OCI-LY7 (cell line): ENCODE data around the gene ADAMTS17. TPM values are rescaled to one million over a fixed set of nuclear protein-coding genes. Genes with fewer than 3 reads are reported as not detected.

Experiments used
- BruUV-seq: library from RNA; stranded (reverse); fragments of 400-500 nt; replicated peaks from 2 replicates; lab custom pipeline; 2021; lab: Mats Ljungman, UMichigan
- CTCF ChIA-PET: fragments of 300-600 bp; sonication (Branson Sonifier 250); formaldehyde crosslinking; loops from one replicate; lab custom pipeline; 2022; ENCODE audit warnings: antibody characterized with exemption; ENCODE audit not compliant: unreplicated experiment; lab: Charles Lee
- POLR2A ChIA-PET: fragments of 300-600 bp; sonication (Branson Sonifier 250); formaldehyde crosslinking; loops from one replicate; lab custom pipeline; 2022; ENCODE audit warnings: antibody characterized with exemption; lab: Charles Lee
- DNase-seq: peaks from one replicate; pipeline ENCODE4 v3.0.0-alpha.2; 2015; ENCODE audit warnings: low spot score
- H2AFZ ChIP-seq: fragments of 200-600 bp; sonication (generic), shearing (Covaris generic); 2 replicates; pipeline ENCODE4 v1.6.1; 2014; ENCODE audit warnings: mild to moderate bottlenecking, antibody characterized with exemption, low read length, moderate library complexity
- H3K27ac ChIP-seq: fragments of 200-600 bp; sonication (generic); 2 replicates; pipeline ENCODE4 v1.5.1; 2014; ENCODE audit warnings: mixed run types, low read depth, mild to moderate bottlenecking, moderate library complexity, low read length, inconsistent platforms; ENCODE audit not compliant: poor library complexity, severe bottlenecking
- H3K36me3 ChIP-seq: fragments of 200-600 bp; sonication (generic); 2 replicates; pipeline ENCODE4 v1.6.1; 2014; ENCODE audit warnings: mild to moderate bottlenecking, antibody characterized with exemption, low read length, moderate library complexity, mixed read lengths; ENCODE audit not compliant: insufficient read depth
- H3K4me1 ChIP-seq: fragments of 200-600 bp; sonication (generic); 2 replicates; pipeline ENCODE4 v1.5.1; 2014; ENCODE audit warnings: mild to moderate bottlenecking, low read length; ENCODE audit not compliant: insufficient read depth, poor library complexity, severe bottlenecking
- H3K4me2 ChIP-seq: fragments of 200-600 bp; sonication (generic); 2 replicates; pipeline ENCODE4 v1.6.1; 2014; ENCODE audit warnings: mild to moderate bottlenecking, low read length
- H3K4me3 ChIP-seq: fragments of 200-600 bp; sonication (generic); 2 replicates; pipeline ENCODE4 v1.5.1; 2014; ENCODE audit warnings: mild to moderate bottlenecking, low read depth, low read length; ENCODE audit not compliant: poor library complexity, severe bottlenecking
- H3K79me2 ChIP-seq: fragments of 200-600 bp; sonication (generic); 2 replicates; pipeline ENCODE4 v1.6.1; 2016; ENCODE audit warnings: low read depth, mild to moderate bottlenecking, low read length, moderate library complexity, mixed read lengths; ENCODE audit not compliant: insufficient read depth
- H3K9me2 ChIP-seq: fragments of 200-600 bp; sonication (generic); 2 replicates; pipeline ENCODE4 v1.6.1; 2016; ENCODE audit warnings: mild to moderate bottlenecking, low read length, mixed read lengths; ENCODE audit not compliant: insufficient read depth
- H3K9me3 ChIP-seq: fragments of 200-600 bp; sonication (generic); 2 replicates; pipeline ENCODE4 v1.6.1; 2014; ENCODE audit warnings: mild to moderate bottlenecking, mixed run types, low read length, mixed read lengths
- H4K20me1 ChIP-seq: fragments of 200-600 bp; sonication (generic); 2 replicates; pipeline ENCODE4 v1.6.1; 2014; ENCODE audit warnings: mild to moderate bottlenecking, antibody characterized with exemption, low read length, moderate library complexity, mixed read lengths; ENCODE audit not compliant: insufficient read depth
- EZH2phosphoT487 ChIP-seq: fragments of 200-600 bp; sonication (generic); IDR thresholded peaks from 2 replicates; pipeline ENCODE4 v1.6.1; 2018; ENCODE audit warnings: low read depth, borderline replicate concordance, mild to moderate bottlenecking, mixed run types, antibody characterized with exemption, low read length, moderate library complexity, mixed read lengths
- intact Hi-C: fragments of 100-400 bp; cut with micrococcal nuclease; formaldehyde crosslinking; loops from one replicate; pipeline ENCODE4 v1.10.0; 2022; ENCODE audit not compliant: unreplicated experiment
- total RNA-seq, 2 experiments: library from RNA; depleted of rRNA in 1 of 2; stranded (reverse); fragments of >200 nt in 1 of 2; shearing (Covaris generic) in 1 of 2; gene quantifications; 2 replicates each; pipeline ENCODE4 v1.2.3, GENCODE V29; 2014 to 2022
- TF ChIP-seq, protein P1 (sequence below): fragments of 200-600 bp; sonication (generic); conservative IDR thresholded peaks from 2 replicates; pipeline ENCODE4 v1.5.1; 2014; ENCODE audit warnings: mild to moderate bottlenecking, antibody characterized with exemption, low read length, moderate library complexity, mixed read lengths

ADAMTS17 gene
- total RNA-seq, 2 experiments from 2014 or later = not detected

GRCh38 chr15:100264994-100265640, 76.7 kb downstream of the ADAMTS17 start:
- Histone ChIP-seq H3K4me3 (no peak overlapping the region), H3K4me1 (no peaks in the 10 kb centered on the region), H3K9me3 (no peaks in the 10 kb centered on the region), H3K79me2 (no peaks in the 10 kb centered on the region), H2AFZ (no peak overlapping the region), H4K20me1 (no peaks in the 10 kb centered on the region), H3K4me2 (no peak overlapping the region), H3K36me3 (no peaks in the 10 kb centered on the region), H3K27ac (no peak overlapping the region), H3K9me2 (no peaks in the 10 kb centered on the region)
- POLR2A ChIA-PET = no interaction called here
- TF ChIP-seq, protein P1, sequence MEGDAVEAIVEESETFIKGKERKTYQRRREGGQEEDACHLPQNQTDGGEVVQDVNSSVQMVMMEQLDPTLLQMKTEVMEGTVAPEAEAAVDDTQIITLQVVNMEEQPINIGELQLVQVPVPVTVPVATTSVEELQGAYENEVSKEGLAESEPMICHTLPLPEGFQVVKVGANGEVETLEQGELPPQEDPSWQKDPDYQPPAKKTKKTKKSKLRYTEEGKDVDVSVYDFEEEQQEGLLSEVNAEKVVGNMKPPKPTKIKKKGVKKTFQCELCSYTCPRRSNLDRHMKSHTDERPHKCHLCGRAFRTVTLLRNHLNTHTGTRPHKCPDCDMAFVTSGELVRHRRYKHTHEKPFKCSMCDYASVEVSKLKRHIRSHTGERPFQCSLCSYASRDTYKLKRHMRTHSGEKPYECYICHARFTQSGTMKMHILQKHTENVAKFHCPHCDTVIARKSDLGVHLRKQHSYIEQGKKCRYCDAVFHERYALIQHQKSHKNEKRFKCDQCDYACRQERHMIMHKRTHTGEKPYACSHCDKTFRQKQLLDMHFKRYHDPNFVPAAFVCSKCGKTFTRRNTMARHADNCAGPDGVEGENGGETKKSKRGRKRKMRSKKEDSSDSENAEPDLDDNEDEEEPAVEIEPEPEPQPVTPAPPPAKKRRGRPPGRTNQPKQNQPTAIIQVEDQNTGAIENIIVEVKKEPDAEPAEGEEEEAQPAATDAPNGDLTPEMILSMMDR = no peak
- TF ChIP-seq EZH2phosphoT487 = no peak
- intact Hi-C loops = no loop called here
- CTCF ChIA-PET = no interaction called here
- no peak for DNase-seq
- no TSS peak for BruUV-seq

- no peaks in the 10 kb centered on the region for H3K79me2 ChIP-seq
- no peaks in the 10 kb centered on the region for H3K9me2 ChIP-seq
- POLR2A ChIA-PET = no interaction called here
- H3K27ac ChIP-seq = no peak overlapping the region
- H4K20me1 ChIP-seq = no peaks in the 10 kb centered on the region
- no peak for TF ChIP-seq EZH2phosphoT487
- TF ChIP-seq, protein P1 = no peak
- intact Hi-C loops = no loop called here
- no TSS peak for BruUV-seq
- H3K4me2 ChIP-seq = no peak overlapping the region
- no peaks in the 10 kb centered on the region for H3K9me3 ChIP-seq
- CTCF ChIA-PET = no interaction called here
- DNase-seq = no peak
- H3K4me3 ChIP-seq = no peak overlapping the region
- H3K4me1 ChIP-seq = no peaks in the 10 kb centered on the region
- no peak overlapping the region for H2AFZ ChIP-seq
- no peaks in the 10 kb centered on the region for H3K36me3 ChIP-seq
These were observed 77.9 kb downstream of the ADAMTS17 start for GRCh38 chr15:100263721-100264455.

GRCh38 chr15:100263031-100263430, 78.7 kb downstream of the ADAMTS17 start:
- H3K4me3 ChIP-seq = no peak overlapping the region
- intact Hi-C loops = no loop called here
- H2AFZ ChIP-seq = no peak overlapping the region
- H3K9me3 ChIP-seq = no peaks in the 10 kb centered on the region
- TF ChIP-seq EZH2phosphoT487 = no peak
- TF ChIP-seq, protein P1 = no peak
- no peak for DNase-seq
- H3K36me3 ChIP-seq = no peaks in the 10 kb centered on the region
- H3K4me1 ChIP-seq = no peaks in the 10 kb centered on the region
- H3K79me2 ChIP-seq = no peaks in the 10 kb centered on the region
- H4K20me1 ChIP-seq = no peaks in the 10 kb centered on the region
- BruUV-seq = no TSS peak
- no peaks in the 10 kb centered on the region for H3K9me2 ChIP-seq
- no peak overlapping the region for H3K4me2 ChIP-seq
- POLR2A ChIA-PET = no interaction called here
- no peak overlapping the region for H3K27ac ChIP-seq
- CTCF ChIA-PET = no interaction called here
